SU-DHL-6 (cell line): ENCODE measurements around the gene RELL2.

Experiments
- H2AFZ ChIP-seq: fragments of 200-600 bp; sonication (generic); 2 replicates; pipeline ENCODE4 v1.6.1; 2014; ENCODE audit warnings: low read depth, mild to moderate bottlenecking, moderate library complexity, mixed read lengths, antibody characterized with exemption, low read length; ENCODE audit not compliant: severe bottlenecking
- H3F3A ChIP-seq: fragments of 200-600 bp; shearing (Covaris generic); 2 replicates; pipeline ENCODE4 v1.6.0; 2016; ENCODE audit warnings: antibody characterized with exemption, mild to moderate bottlenecking; ENCODE audit not compliant: insufficient read depth
- H3K27ac ChIP-seq: fragments of 200-600 bp; sonication (generic); 2 replicates; pipeline ENCODE4 v1.5.1; 2016; ENCODE audit warnings: low read depth, mild to moderate bottlenecking, low read length, moderate library complexity, mixed read lengths
- H3K27me3 ChIP-seq: fragments of 200-600 bp; sonication (generic), shearing (Covaris generic); 2 replicates; pipeline ENCODE4 v1.6.0; 2014; ENCODE audit warnings: mild to moderate bottlenecking, low read length
- H3K36me3 ChIP-seq: fragments of 200-600 bp; sonication (generic); 2 replicates; pipeline ENCODE4 v1.6.1; 2014; ENCODE audit warnings: mild to moderate bottlenecking, low read length, mixed read lengths
- H3K4me2 ChIP-seq: fragments of 300-600, 200-600 bp; shearing (Covaris generic), sonication (generic); 2 replicates; pipeline ENCODE4 v1.6.0; 2014; ENCODE audit warnings: low read length, low read depth, mild to moderate bottlenecking; ENCODE audit not compliant: poor library complexity, severe bottlenecking
- H3K4me3 ChIP-seq: fragments of 200-600 bp; sonication (generic); 2 replicates; pipeline ENCODE4 v1.5.1; 2014; ENCODE audit warnings: antibody characterized with exemption, low read length, mild to moderate bottlenecking, mixed read lengths; ENCODE audit not compliant: insufficient read depth, poor library complexity, severe bottlenecking
- H3K79me2 ChIP-seq: fragments of 200-600 bp; sonication (generic); 2 replicates; pipeline ENCODE4 v1.6.1; 2014; ENCODE audit warnings: mild to moderate bottlenecking, low read length, moderate library complexity; ENCODE audit not compliant: insufficient read depth
- H3K9ac ChIP-seq: fragments of 200-600 bp; sonication (generic); 2 replicates; pipeline ENCODE4 v1.7.0; 2014; ENCODE audit warnings: mild to moderate bottlenecking, low read length
- H3K9me2 ChIP-seq: fragments of 200-600 bp; sonication (generic); replicated peaks from 2 replicates; pipeline ENCODE4 v1.6.1; 2014; ENCODE audit warnings: low read length; ENCODE audit not compliant: insufficient read depth
- H3K9me3 ChIP-seq: fragments of 200-600 bp; sonication (generic); 2 replicates; pipeline ENCODE4 v1.6.1; 2014; ENCODE audit warnings: low read length, mixed read lengths; ENCODE audit not compliant: insufficient read depth
- H4K20me1 ChIP-seq: fragments of 200-600 bp; sonication (generic); 2 replicates; pipeline ENCODE4 v1.6.1; 2014; ENCODE audit warnings: low read depth, mild to moderate bottlenecking, antibody characterized with exemption, low read length, moderate library complexity, mixed read lengths
- CTCF ChIP-seq: fragments of 200-600 bp; sonication (generic); IDR thresholded peaks from one replicate; pipeline ENCODE4 v1.5.1; 2017; ENCODE audit warnings: antibody characterized with exemption, mild to moderate bottlenecking, low read length, moderate library complexity; ENCODE audit not compliant: insufficient read depth, poor library complexity, severe bottlenecking
- EZH2phosphoT487 ChIP-seq: fragments of 200-600 bp; sonication (generic), shearing (Covaris generic); conservative IDR thresholded peaks from 2 replicates; pipeline ENCODE4 v1.6.1; 2018; ENCODE audit warnings: mild to moderate bottlenecking, antibody characterized with exemption, low read length, moderate library complexity, mixed read lengths

Gene RELL2

GRCh38 chr5:141638771-141639170 lies 2.0 kb downstream of the RELL2 start:
- H3K27me3 ChIP-seq = no peaks in the 10 kb centered on the region
- no peak overlapping the region for H2AFZ ChIP-seq
- H3K9ac ChIP-seq = peak overlapping the region; percentile 94; the same call in 1 of the 2 replicates
- TF ChIP-seq CTCF = no peak
- no peak for TF ChIP-seq EZH2phosphoT487
- no peaks in the 10 kb centered on the region for H3K9me3 ChIP-seq
- peak overlapping the region; percentile 71 for H3K4me2 ChIP-seq
- H3K79me2 ChIP-seq = peaks cover 38% of the 10 kb centered on the region
- no peaks in the 10 kb centered on the region for H3K9me2 ChIP-seq
- H3K36me3 ChIP-seq = no peaks in the 10 kb centered on the region; the same call in 1 of the 2 replicates
- peaks cover 12% of the 10 kb centered on the region; the same call in 1 of the 2 replicates for H4K20me1 ChIP-seq
- peak overlapping the region; percentile 82 for H3K27ac ChIP-seq
- peaks cover 12% of the 10 kb centered on the region for H3F3A ChIP-seq
- H3K4me3 ChIP-seq = peak overlapping the region; percentile 97

- Histone ChIP-seq H4K20me1 (peaks cover 12% of the 10 kb centered on the region; the same call in 1 of the 2 replicates), H2AFZ (no peak overlapping the region), H3K9ac (no peak overlapping the region), H3K79me2 (peaks cover 31% of the 10 kb centered on the region), H3K4me3 (no peak overlapping the region), H3K4me2 (no peak overlapping the region), H3K27me3 (no peaks in the 10 kb centered on the region), H3K9me3 (no peaks in the 10 kb centered on the region), H3K9me2 (no peaks in the 10 kb centered on the region), H3K36me3 (no peaks in the 10 kb centered on the region; the same call in 1 of the 2 replicates), H3K27ac (no peak overlapping the region), H3F3A (peaks cover 12% of the 10 kb centered on the region)
- TF ChIP-seq EZH2phosphoT487 (no peak), CTCF (no peak)
These were observed 2.7 kb downstream of the RELL2 start for GRCh38 chr5:141639357-141640050.

GRCh38 chr5:141640051-141640415 lies 3.2 kb downstream of the RELL2 start:
- Histone ChIP-seq H3K36me3 (no peaks in the 10 kb centered on the region; the same call in 1 of the 2 replicates), H4K20me1 (peaks cover 11% of the 10 kb centered on the region; the same call in 1 of the 2 replicates), H3K27ac (no peak overlapping the region), H3K27me3 (no peaks in the 10 kb centered on the region), H2AFZ (no peak overlapping the region), H3K79me2 (peaks cover 25% of the 10 kb centered on the region), H3K9ac (no peak overlapping the region), H3K9me2 (no peaks in the 10 kb centered on the region), H3K4me2 (no peak overlapping the region), H3F3A (peaks cover 12% of the 10 kb centered on the region), H3K4me3 (no peak overlapping the region), H3K9me3 (no peaks in the 10 kb centered on the region)
- no peak for TF ChIP-seq EZH2phosphoT487
- no peak for TF ChIP-seq CTCF
